HFFc6 (cell line): Measurements from ENCODE around the gene USP4. TPM values are rescaled to one million over a fixed set of nuclear protein-coding genes. Genes with fewer than 3 reads are reported as not detected.

Source experiments
- DNase-seq: peaks from one replicate; pipeline ENCODE4 v3.0.0-alpha.2; 2018
- H3K27ac Mint-ChIP-seq: 2 replicates; pipeline ENCODE4 v1.8.0; 2020; ENCODE audit warnings: mild to moderate bottlenecking, mixed read lengths
- H3K27me3 Mint-ChIP-seq: 2 replicates; pipeline ENCODE4 v1.8.0; 2021; ENCODE audit warnings: mild to moderate bottlenecking, moderate library complexity, mixed read lengths; ENCODE audit not compliant: insufficient read depth
- H3K36me3 Mint-ChIP-seq: 2 replicates; pipeline ENCODE4 v1.8.0; 2021; ENCODE audit warnings: low read depth, mixed read lengths
- H3K4me1 Mint-ChIP-seq: 2 replicates; pipeline ENCODE4 v1.8.0; 2020; ENCODE audit warnings: low read depth, mixed read lengths
- H3K4me3 Mint-ChIP-seq: 2 replicates; pipeline ENCODE4 v1.8.0; 2020; ENCODE audit warnings: mild to moderate bottlenecking, moderate library complexity, mixed read lengths
- H3K9me3 Mint-ChIP-seq: 2 replicates; pipeline ENCODE4 v1.8.0; 2020; ENCODE audit warnings: mild to moderate bottlenecking, mixed read lengths
- total RNA-seq, 6 experiments: library from RNA; stranded (reverse); fragmentation: NEBNext Ultra II Directional; extraction: Animal tissue kit (Norgen Biotek cat#: 25700); gene quantifications; 2 replicates in 1 of 6; 3 replicates in 5 of 6; pipeline ENCODE4 v1.2.3, GENCODE V29; 2021
- TF ChIP-seq, protein P1 (sequence below): fragments of 200-600 bp; sonication (generic); IDR thresholded peaks from 2 replicates; pipeline ENCODE4 v1.5.0; 2021; ENCODE audit warnings: antibody characterized with exemption, mild to moderate bottlenecking

USP4 gene
- total RNA-seq, 6 experiments from 2014 or later = 41.4 to 48.3 (median 44.8) TPM

DNA sequence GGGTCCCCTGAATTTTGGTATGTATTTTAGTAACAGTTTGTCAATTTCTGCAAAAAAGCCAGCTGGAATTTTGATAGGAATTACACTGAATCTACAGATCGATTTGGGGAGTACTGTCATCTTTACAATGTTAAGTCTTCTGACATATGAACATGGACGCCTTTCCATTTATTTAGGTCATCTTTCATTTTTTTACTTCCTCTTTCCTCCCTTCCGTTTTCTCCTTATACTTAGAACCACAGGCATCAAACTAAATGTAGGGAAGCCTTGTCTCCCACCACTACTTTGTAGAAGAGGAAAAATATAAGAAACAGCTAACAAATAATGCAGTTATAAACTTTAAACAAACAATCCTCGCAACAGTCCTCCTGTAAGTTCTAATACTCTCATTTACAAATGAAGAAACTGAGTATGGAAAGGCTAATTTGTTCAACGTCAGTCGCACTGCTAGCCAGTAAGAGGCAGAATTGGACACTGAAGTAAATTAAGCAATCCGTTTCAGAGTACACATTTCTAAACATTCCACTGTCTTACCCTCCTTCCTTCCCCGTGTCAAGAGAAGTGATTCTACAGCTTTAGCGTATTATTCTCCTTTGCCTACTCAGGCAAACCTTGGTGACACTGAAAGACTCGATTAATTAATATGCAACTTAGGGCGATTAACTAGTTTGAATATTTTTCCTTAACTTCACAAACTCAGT, 46.4 kb upstream of the USP4 start:
- Mint-ChIP-seq H3K36me3 (peaks cover 28% of the 10 kb centered on the region), H3K27me3 (peaks cover 2% of the 10 kb centered on the region), H3K4me1 (peaks cover 36% of the 10 kb centered on the region), H3K4me3 (no peak overlapping the region), H3K9me3 (no peaks in the 10 kb centered on the region), H3K27ac (peak overlapping the region; percentile 5; the same call in 1 of the 2 replicates)
- TF ChIP-seq, protein P1, sequence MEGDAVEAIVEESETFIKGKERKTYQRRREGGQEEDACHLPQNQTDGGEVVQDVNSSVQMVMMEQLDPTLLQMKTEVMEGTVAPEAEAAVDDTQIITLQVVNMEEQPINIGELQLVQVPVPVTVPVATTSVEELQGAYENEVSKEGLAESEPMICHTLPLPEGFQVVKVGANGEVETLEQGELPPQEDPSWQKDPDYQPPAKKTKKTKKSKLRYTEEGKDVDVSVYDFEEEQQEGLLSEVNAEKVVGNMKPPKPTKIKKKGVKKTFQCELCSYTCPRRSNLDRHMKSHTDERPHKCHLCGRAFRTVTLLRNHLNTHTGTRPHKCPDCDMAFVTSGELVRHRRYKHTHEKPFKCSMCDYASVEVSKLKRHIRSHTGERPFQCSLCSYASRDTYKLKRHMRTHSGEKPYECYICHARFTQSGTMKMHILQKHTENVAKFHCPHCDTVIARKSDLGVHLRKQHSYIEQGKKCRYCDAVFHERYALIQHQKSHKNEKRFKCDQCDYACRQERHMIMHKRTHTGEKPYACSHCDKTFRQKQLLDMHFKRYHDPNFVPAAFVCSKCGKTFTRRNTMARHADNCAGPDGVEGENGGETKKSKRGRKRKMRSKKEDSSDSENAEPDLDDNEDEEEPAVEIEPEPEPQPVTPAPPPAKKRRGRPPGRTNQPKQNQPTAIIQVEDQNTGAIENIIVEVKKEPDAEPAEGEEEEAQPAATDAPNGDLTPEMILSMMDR = no peak
- DNase-seq = no peak

DNA sequence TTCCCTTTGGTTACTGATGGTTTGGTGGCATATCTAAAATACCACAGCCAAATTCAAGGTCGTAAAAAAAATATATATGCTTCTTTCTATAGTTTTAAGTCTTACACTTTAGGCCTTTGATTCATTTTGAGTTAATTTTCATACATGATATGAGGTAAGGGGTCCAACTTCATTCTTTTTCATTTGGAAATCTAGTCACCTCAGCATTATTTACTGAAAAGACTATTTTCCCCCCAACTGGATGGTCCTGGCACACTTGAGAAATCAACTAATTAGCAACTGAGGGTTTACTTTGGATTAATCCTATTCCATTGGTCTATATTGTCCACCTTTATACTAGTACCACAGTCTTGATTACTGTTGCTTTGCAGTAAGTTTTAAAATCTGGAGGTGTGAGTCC, 45.8 kb upstream of the USP4 start:
- no peak overlapping the region for H3K27ac Mint-ChIP-seq
- TF ChIP-seq, protein P1 = no peak
- peaks cover 28% of the 10 kb centered on the region for H3K36me3 Mint-ChIP-seq
- no peak overlapping the region for H3K4me3 Mint-ChIP-seq
- no peak for DNase-seq
- peaks cover 36% of the 10 kb centered on the region for H3K4me1 Mint-ChIP-seq
- H3K9me3 Mint-ChIP-seq = no peaks in the 10 kb centered on the region
- peaks cover 2% of the 10 kb centered on the region for H3K27me3 Mint-ChIP-seq

DNA sequence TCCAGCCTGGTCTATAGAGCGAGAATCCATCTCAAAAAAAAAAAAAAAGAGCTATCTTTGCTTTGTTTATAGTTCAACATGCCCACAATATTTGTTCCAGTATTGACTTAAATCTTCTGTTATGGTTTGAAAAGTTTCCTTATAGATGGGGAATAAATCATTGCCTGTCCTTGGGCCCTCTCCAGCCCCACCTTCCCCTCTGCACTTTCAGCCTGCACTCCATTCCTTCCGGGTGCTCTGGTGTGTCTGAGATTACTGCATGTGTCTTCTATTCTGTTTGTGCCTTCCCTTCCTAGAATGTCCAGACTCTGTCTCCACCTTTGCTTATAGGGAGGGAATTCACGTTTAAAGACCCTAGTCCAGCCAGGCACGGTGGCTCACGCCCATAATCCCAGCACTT, 43.5 kb upstream of the USP4 start:
- Mint-ChIP-seq H3K9me3 (peaks cover 13% of the 10 kb centered on the region), H3K27me3 (peaks cover 3% of the 10 kb centered on the region), H3K4me1 (peaks cover 49% of the 10 kb centered on the region), H3K4me3 (no peak overlapping the region), H3K27ac (no peak overlapping the region), H3K36me3 (peaks cover 41% of the 10 kb centered on the region)
- TF ChIP-seq, protein P1 = no peak
- no peak for DNase-seq

DNA sequence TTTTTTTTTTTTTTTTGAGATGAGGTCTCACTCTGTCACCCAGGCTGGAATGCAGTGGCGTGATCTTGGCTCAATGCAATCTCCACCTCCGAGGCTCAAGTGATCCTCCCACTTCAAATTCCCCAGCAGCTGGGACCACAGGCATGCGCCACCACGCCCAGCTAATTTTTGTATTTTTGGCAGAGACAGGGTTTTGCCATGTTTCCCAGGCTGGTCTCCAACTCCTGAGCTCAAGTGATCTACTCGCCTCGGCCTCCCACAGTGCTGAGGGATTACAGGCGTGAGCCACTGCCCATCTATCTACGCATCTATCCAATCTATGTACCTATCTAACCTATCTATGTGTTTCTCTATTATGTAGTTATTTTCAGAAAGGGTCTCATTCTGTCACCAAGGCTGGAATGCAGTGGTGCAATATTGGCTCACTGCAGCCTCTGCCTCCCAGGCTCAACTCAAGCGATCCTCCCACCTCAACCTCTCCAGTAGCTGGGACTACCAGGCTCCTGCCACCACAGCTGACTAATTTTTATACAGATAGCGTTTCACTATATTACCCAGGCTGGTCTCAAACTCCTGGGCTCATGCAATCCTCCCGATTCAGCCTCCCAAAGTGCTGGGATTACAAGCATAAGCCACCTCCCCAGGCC, 38.5 kb upstream of the USP4 start:
- H3K4me1 Mint-ChIP-seq = peaks cover 25% of the 10 kb centered on the region
- peak overlapping the region; percentile 27; the same call in 1 of the 2 replicates for H3K4me3 Mint-ChIP-seq
- peak overlapping the region; percentile 71 for H3K27ac Mint-ChIP-seq
- TF ChIP-seq, protein P1 = no peak
- H3K36me3 Mint-ChIP-seq = peaks cover 46% of the 10 kb centered on the region
- peaks cover 3% of the 10 kb centered on the region; the same call in 1 of the 2 replicates for H3K27me3 Mint-ChIP-seq
- peak; percentile 73 for DNase-seq
- peaks cover 31% of the 10 kb centered on the region for H3K9me3 Mint-ChIP-seq

DNA sequence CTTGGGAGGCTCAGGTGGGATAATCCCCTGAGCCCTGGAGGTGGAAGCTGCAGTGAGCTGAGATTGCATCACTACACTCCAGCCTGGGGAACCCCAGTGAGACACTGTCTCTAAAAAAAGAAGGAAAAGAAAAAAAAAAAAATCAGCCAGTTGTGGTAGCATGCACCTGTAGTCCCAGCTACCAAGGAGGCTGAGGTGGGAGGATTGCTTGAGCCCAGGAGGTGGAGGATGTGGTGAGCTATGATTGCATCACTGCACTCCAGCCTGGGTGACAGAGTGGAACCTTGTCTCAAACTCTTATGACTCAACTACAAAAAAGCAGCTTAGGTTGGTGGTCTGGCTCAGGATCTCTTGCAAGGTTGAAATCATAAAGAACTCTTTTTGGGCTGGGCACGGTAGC, 37.6 kb upstream of the USP4 start:
- Mint-ChIP-seq H3K27me3 (peaks cover 4% of the 10 kb centered on the region; the same call in 1 of the 2 replicates), H3K4me3 (no peak overlapping the region), H3K9me3 (peaks cover 31% of the 10 kb centered on the region), H3K36me3 (peaks cover 52% of the 10 kb centered on the region), H3K27ac (peak overlapping the region; percentile 26; the same call in 1 of the 2 replicates), H3K4me1 (peaks cover 25% of the 10 kb centered on the region)
- no peak for DNase-seq
- TF ChIP-seq, protein P1 = no peak
